Left ventricle myocardium inferior (tissue), 1 donor: Measurements from ENCODE around the gene BTF3L4. TPM values are rescaled to one million over a fixed set of nuclear protein-coding genes. Genes with fewer than 3 reads are reported as not detected.
A peak's percentile ranks its signal among the peaks of the same experiment; 100 is the strongest.

ENCODE experiments used
- DNase-seq: peaks from one replicate; pipeline ENCODE4 v3.0.0-alpha.2; 2020
- H3K27ac ChIP-seq: fragments of 200-600 bp; replicated peaks from 2 replicates; pipeline ENCODE4 v1.8.0; 2021
- H3K27me3 ChIP-seq: fragments of 200-600 bp; 2 replicates; pipeline ENCODE4 v1.8.0; 2021; ENCODE audit warnings: low read depth
- H3K36me3 ChIP-seq: fragments of 200-600 bp; 2 replicates; pipeline ENCODE4 v1.8.0; 2021
- H3K4me1 ChIP-seq: fragments of 200-600 bp; 2 replicates; pipeline ENCODE4 v1.8.0; 2021
- H3K4me3 ChIP-seq: fragments of 200-600 bp; 2 replicates; pipeline ENCODE4 v1.8.0; 2021; ENCODE audit warnings: mild to moderate bottlenecking, moderate library complexity
- H3K9me3 ChIP-seq: fragments of 200-600 bp; replicated peaks from 2 replicates; pipeline ENCODE4 v1.8.0; 2021
- CTCF ChIP-seq: fragments of 200-600 bp; IDR thresholded peaks from 2 replicates; pipeline ENCODE4 v1.8.0; 2021; ENCODE audit warnings: antibody characterized with exemption, mild to moderate bottlenecking, borderline replicate concordance
- intact Hi-C: fragments of 100-400 bp; cut with micrococcal nuclease; formaldehyde crosslinking; loops from one replicate; pipeline ENCODE4 v1.11.0; 2022
- total RNA-seq: library from RNA; stranded (reverse); fragmentation: NEBNext Ultra II Directional; extraction: Animal tissue kit (Norgen Biotek cat#: 25700); gene quantifications from one replicate; pipeline ENCODE4 v1.2.1, GENCODE V29; 2021
- donor health status: DM: no; HTN: yes; CAD: no; lungs with severe emphysema.

The BTF3L4 gene
- total RNA-seq, 1 donor from 2014 or later = 25.9 TPM

- no peak overlapping the region for H3K4me3 ChIP-seq
- TF ChIP-seq CTCF = no peak
- H3K27ac ChIP-seq = no peak overlapping the region
- no peaks in the 10 kb centered on the region for H3K4me1 ChIP-seq
- no peaks in the 10 kb centered on the region for H3K36me3 ChIP-seq
- H3K27me3 ChIP-seq = peaks cover 19% of the 10 kb centered on the region
- DNase-seq = no peak
- intact Hi-C loops = loop anchor here (10.0 kb wide), 1 partner anchor 565 kb away; no protein-coding TSS in a partner anchor
- H3K9me3 ChIP-seq = no peaks in the 10 kb centered on the region
Measured at GRCh38 chr1:52119301-52120079, 63.4 kb downstream of the BTF3L4 start.

DNA sequence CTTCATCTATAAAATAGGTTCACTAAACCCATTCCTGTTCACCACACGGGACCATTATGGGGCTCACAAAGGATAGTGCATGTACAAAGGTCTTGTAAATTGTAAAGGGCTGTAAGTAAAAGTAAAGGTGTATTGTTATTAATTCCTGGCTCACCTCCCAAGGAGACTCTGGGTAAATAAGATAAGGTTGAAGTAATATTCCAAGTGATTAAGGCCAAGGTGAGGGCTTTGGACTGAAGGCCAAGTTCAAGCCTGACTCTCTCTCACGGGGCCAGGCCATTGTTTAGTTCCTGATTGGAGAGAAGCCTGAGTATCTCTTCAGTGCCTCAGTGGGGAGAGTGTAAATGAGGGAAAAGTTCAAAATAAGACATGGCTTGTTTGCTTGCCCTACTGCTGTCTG, 66.3 kb downstream of the BTF3L4 start:
- intact Hi-C loops = loop anchor here (10.0 kb wide), 1 partner anchor 562 kb away; no protein-coding TSS in a partner anchor
- no peak overlapping the region for H3K27ac ChIP-seq
- no peaks in the 10 kb centered on the region for H3K9me3 ChIP-seq
- H3K4me3 ChIP-seq = no peak overlapping the region
- no peak for DNase-seq
- H3K27me3 ChIP-seq = peaks cover 37% of the 10 kb centered on the region
- TF ChIP-seq CTCF = no peak
- H3K4me1 ChIP-seq = no peaks in the 10 kb centered on the region
- H3K36me3 ChIP-seq = no peaks in the 10 kb centered on the region

- H3K4me3 ChIP-seq = no peak overlapping the region
- no peak for TF ChIP-seq CTCF
- H3K9me3 ChIP-seq = no peaks in the 10 kb centered on the region
- intact Hi-C loops = loop anchor here (10.0 kb wide), 1 partner anchor 561 kb away; no protein-coding TSS in a partner anchor
- no peaks in the 10 kb centered on the region for H3K4me1 ChIP-seq
- no peaks in the 10 kb centered on the region for H3K36me3 ChIP-seq
- H3K27me3 ChIP-seq = peaks cover 37% of the 10 kb centered on the region
- no peak overlapping the region for H3K27ac ChIP-seq
- DNase-seq = no peak
Measured at GRCh38 chr1:52123622-52124021, 67.5 kb downstream of the BTF3L4 start.

DNA sequence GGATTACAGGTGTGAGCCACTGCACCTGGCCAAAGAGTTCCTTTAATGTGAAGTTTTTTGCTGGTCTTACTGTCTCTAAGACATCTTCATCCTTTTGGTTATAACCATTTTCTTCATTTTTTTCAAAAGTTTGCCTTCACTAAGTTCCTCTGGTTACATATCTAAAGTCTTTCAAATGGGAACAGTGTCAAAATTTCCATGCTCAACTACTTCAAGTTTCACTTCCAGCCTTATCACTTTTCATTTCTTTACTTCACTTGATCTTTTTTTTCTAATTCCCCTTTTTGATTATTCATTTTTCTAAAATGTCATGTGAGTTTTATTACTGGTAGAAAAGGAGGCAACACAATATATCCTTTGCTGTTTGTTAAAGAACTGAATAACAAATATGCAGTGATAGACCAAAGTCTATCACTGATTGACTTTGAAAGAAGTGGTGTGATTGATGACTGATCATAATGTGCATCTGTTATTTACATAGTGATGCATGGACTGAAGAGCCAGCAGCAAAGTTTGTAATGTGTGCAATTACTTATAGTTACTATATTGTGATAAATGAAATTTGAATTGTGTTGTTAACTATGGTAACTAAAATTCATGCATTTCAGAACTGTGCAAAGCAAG, 69.8 kb downstream of the BTF3L4 start:
- no peaks in the 10 kb centered on the region for H3K4me1 ChIP-seq
- no peak for DNase-seq
- no peak for TF ChIP-seq CTCF
- H3K9me3 ChIP-seq = no peaks in the 10 kb centered on the region
- H3K27me3 ChIP-seq = peaks cover 37% of the 10 kb centered on the region
- intact Hi-C loops = loop anchor here (5.0 to 10.0 kb wide), 2 partner anchors 171 to 559 kb away; no protein-coding TSS in a partner anchor
- no peak overlapping the region for H3K4me3 ChIP-seq
- no peak overlapping the region for H3K27ac ChIP-seq
- H3K36me3 ChIP-seq = no peaks in the 10 kb centered on the region

- H3K9me3 ChIP-seq = no peaks in the 10 kb centered on the region
- H3K4me1 ChIP-seq = no peaks in the 10 kb centered on the region
- no peak overlapping the region for H3K4me3 ChIP-seq
- TF ChIP-seq CTCF = peak; percentile 77
- DNase-seq = no peak
- intact Hi-C loops = loop anchor here (5.0 to 10.0 kb wide), 2 partner anchors 170 to 557 kb away; no protein-coding TSS in a partner anchor
- H3K27ac ChIP-seq = no peak overlapping the region
- peaks cover 31% of the 10 kb centered on the region for H3K27me3 ChIP-seq
- H3K36me3 ChIP-seq = no peaks in the 10 kb centered on the region
Measured at GRCh38 chr1:52127181-52128180, 71.4 kb downstream of the BTF3L4 start.
